Brain microvascular endothelial cell (primary cell): ENCODE results near the gene ATP23.

Source experiments
- DNase-seq: peaks from one replicate; pipeline ENCODE4 v3.0.0-alpha.2; 2020
- H3K27ac ChIP-seq: fragments of 250-450 bp; sonication (Bioruptor Pico); 2 replicates; pipeline ENCODE4 v1.5.1; 2020; ENCODE audit warnings: mild to moderate bottlenecking, moderate library complexity
- H3K27me3 ChIP-seq: fragments of 250-450 bp; sonication (Bioruptor Pico); replicated peaks from 2 replicates; pipeline ENCODE4 v1.5.1; 2020; ENCODE audit warnings: mild to moderate bottlenecking
- H3K36me3 ChIP-seq: fragments of 250-450 bp; sonication (Bioruptor Pico); replicated peaks from 2 replicates; pipeline ENCODE4 v1.5.1; 2020; ENCODE audit warnings: mild to moderate bottlenecking
- H3K4me3 ChIP-seq: 2 replicates; pipeline ENCODE4 v1.5.1; 2011; ENCODE audit warnings: low read depth, mild to moderate bottlenecking, control low read depth, low read length, moderate library complexity
- in situ Hi-C: cut with HindIII; loops from 2 replicates; pipeline ENCODE4 v1.10.0; 2017; ENCODE audit warnings: low sequenced_read_pairs, low pct_ligation_motif_present
- TF ChIP-seq, protein P1 (sequence below): IDR thresholded peaks from 2 replicates; pipeline ENCODE4 v1.5.1; 2011; ENCODE audit warnings: low read depth, mild to moderate bottlenecking, moderate library complexity, low read length, control low read depth, inconsistent platforms; ENCODE audit errors: missing control alignments

Gene ATP23

GRCh38 chr12:57989838-57990237 lies 48.5 kb downstream of the ATP23 start:
- no peaks in the 10 kb centered on the region for H3K36me3 ChIP-seq
- no peak overlapping the region for H3K4me3 ChIP-seq
- H3K27me3 ChIP-seq = no peaks in the 10 kb centered on the region
- TF ChIP-seq, protein P1, sequence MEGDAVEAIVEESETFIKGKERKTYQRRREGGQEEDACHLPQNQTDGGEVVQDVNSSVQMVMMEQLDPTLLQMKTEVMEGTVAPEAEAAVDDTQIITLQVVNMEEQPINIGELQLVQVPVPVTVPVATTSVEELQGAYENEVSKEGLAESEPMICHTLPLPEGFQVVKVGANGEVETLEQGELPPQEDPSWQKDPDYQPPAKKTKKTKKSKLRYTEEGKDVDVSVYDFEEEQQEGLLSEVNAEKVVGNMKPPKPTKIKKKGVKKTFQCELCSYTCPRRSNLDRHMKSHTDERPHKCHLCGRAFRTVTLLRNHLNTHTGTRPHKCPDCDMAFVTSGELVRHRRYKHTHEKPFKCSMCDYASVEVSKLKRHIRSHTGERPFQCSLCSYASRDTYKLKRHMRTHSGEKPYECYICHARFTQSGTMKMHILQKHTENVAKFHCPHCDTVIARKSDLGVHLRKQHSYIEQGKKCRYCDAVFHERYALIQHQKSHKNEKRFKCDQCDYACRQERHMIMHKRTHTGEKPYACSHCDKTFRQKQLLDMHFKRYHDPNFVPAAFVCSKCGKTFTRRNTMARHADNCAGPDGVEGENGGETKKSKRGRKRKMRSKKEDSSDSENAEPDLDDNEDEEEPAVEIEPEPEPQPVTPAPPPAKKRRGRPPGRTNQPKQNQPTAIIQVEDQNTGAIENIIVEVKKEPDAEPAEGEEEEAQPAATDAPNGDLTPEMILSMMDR = no peak
- DNase-seq = no peak
- in situ Hi-C loops = no loop called here
- no peak overlapping the region for H3K27ac ChIP-seq

- in situ Hi-C loops = no loop called here
- no peak overlapping the region for H3K27ac ChIP-seq
- no peak for DNase-seq
- no peaks in the 10 kb centered on the region for H3K36me3 ChIP-seq
- no peaks in the 10 kb centered on the region for H3K27me3 ChIP-seq
- H3K4me3 ChIP-seq = no peak overlapping the region
- TF ChIP-seq, protein P1 = no peak
Observed at GRCh38 chr12:57990241-57990883, 49.0 kb downstream of the ATP23 start.

DNA sequence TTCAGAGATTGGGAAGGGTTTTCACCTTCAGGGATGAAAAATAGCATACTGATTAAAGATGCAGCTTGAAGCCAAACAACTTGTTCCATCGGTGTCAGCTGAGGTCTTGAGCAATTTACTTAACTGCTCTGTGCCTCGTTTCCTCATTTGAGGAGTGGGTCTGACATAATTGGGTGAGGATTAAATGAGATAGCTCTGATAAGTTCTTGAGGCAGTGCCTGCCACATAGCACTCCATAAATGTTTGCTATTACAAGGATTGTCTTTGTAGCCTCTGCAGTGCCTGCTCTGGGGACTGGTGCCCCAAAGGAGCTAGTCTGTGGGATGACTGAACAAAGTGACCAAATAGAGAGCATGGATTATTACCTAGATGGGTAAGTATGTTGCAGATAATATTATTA lies 50.6 kb downstream of the ATP23 start:
- Histone ChIP-seq H3K4me3 (no peak overlapping the region), H3K27ac (no peak overlapping the region), H3K27me3 (no peaks in the 10 kb centered on the region), H3K36me3 (no peaks in the 10 kb centered on the region)
- no peak for DNase-seq
- in situ Hi-C loops = no loop called here
- TF ChIP-seq, protein P1 = no peak

DNA sequence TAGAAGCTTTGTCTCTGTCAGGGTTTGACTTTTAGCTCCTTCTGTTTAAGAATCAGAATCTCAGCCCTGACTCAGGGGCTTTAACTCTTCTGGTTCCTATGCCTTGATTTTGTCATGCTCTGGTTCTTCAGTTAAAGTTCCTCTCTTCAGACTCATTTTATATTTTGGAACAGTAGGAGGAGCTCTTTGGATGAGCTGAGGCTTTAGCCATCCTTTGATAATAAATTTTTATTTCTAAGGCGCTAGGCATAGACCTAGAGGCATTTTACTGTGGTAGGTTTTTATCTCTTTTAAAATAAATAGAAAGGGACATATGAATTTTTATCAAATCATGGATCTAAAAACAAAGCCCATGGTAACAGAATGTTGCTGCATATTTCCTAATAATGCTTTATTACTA lies 51.7 kb downstream of the ATP23 start:
- DNase-seq = no peak
- TF ChIP-seq, protein P1 = peak; percentile 28
- Histone ChIP-seq H3K36me3 (no peaks in the 10 kb centered on the region), H3K27me3 (no peaks in the 10 kb centered on the region), H3K27ac (no peak overlapping the region), H3K4me3 (no peak overlapping the region)
- in situ Hi-C loops = no loop called here

DNA sequence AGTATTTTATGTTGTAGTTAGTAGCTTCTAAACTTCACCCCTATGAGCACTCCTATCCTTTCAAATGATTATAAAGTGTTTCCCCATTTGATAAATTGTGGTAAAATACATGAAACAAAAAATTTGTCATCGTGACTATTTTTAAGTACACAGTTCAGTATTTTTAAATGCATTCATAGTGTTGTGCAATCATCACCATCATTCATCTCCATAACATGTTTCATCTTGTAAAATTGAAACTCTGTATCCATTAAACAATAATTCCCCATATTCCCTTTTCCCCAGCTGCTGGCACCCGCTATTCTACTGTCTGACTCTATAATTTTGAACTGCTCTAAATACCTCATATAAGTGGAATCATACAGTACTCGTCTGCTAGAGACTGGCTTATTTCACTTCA lies 52.5 kb downstream of the ATP23 start:
- in situ Hi-C loops = no loop called here
- no peak overlapping the region for H3K27ac ChIP-seq
- H3K27me3 ChIP-seq = no peaks in the 10 kb centered on the region
- no peaks in the 10 kb centered on the region for H3K36me3 ChIP-seq
- no peak overlapping the region for H3K4me3 ChIP-seq
- DNase-seq = no peak
- TF ChIP-seq, protein P1 = no peak

DNA sequence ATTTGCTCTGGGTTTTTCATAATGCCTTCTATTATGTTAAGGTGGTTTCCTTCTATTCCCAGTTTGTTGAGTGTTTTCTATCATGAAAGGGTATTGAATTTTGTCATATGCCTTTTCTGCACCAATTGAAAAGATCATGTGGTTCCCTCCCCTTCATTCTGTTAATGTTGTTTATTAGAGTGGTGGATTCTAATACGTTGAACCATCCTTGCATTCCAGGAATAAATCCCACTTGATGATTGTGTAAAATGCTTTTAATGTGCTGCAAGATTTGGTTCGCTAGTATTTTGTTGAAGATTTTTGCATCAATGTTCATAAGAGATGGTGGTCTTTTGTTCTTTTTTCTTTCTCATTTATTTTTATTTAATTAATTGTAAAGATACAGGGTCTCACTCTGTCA lies 55.2 kb downstream of the ATP23 start:
- TF ChIP-seq, protein P1 = no peak
- in situ Hi-C loops = no loop called here
- Histone ChIP-seq H3K27ac (no peak overlapping the region), H3K27me3 (no peaks in the 10 kb centered on the region), H3K36me3 (no peaks in the 10 kb centered on the region), H3K4me3 (no peak overlapping the region)
- no peak for DNase-seq
